GM12878 (cell line): ENCODE data around the gene DGKA. TPM values are rescaled to one million over a fixed set of nuclear protein-coding genes. Genes with fewer than 3 reads are reported as not detected.
A peak's percentile ranks its signal among the peaks of the same experiment; 100 is the strongest.

ENCODE experiments used
- CREB1 ChIP-seq: IDR thresholded peaks from 2 replicates; pipeline ENCODE4 v1.6.1; 2012; ENCODE audit warnings: low read depth, mild to moderate bottlenecking, inconsistent platforms
- IKZF1 ChIP-seq: fragments of 450-650 bp; conservative IDR thresholded peaks from 2 replicates; pipeline ENCODE4 v1.6.1; 2017; ENCODE audit warnings: antibody characterized with exemption, mild to moderate bottlenecking
- JUND ChIP-seq: IDR thresholded peaks from 2 replicates; pipeline ENCODE4 v1.6.1; 2012; ENCODE audit warnings: low read depth, mild to moderate bottlenecking, low read length, improper control_type of control experiment, moderate library complexity
- MEF2A ChIP-seq: IDR thresholded peaks from 2 replicates; pipeline ENCODE4 v1.6.1; 2011; ENCODE audit warnings: low read depth, mild to moderate bottlenecking, low read length, moderate library complexity; ENCODE audit not compliant: insufficient read depth
- MTA2 ChIP-seq: fragments of 450-650 bp; IDR thresholded peaks from 2 replicates; pipeline ENCODE4 v1.6.1; 2016; ENCODE audit warnings: low read depth, mild to moderate bottlenecking, moderate library complexity
- MXI1 ChIP-seq: fragments of 150-350 bp; IDR thresholded peaks from 2 replicates; pipeline ENCODE4 v1.6.1; 2011; ENCODE audit warnings: low read depth, mild to moderate bottlenecking, inconsistent platforms, low read length, improper control_type of control experiment
- NBN ChIP-seq: fragments of 450-650 bp; IDR thresholded peaks from 2 replicates; pipeline ENCODE4 v1.6.1; 2016
- NR2C1 ChIP-seq: fragments of 450-650 bp; IDR thresholded peaks from 2 replicates; pipeline ENCODE4 v1.6.1; 2017; ENCODE audit warnings: antibody characterized with exemption, mild to moderate bottlenecking, moderate library complexity
- NR2C2 ChIP-seq: IDR thresholded peaks from 2 replicates; pipeline ENCODE4 v1.6.1; 2011; ENCODE audit warnings: borderline replicate concordance, low read depth; ENCODE audit not compliant: control insufficient read depth, insufficient read length
- NR2F1 ChIP-seq: fragments of 450-650 bp; conservative IDR thresholded peaks from 2 replicates; pipeline ENCODE4 v1.6.1; 2017; ENCODE audit warnings: mild to moderate bottlenecking
- PBX3 ChIP-seq: IDR thresholded peaks from 2 replicates; pipeline ENCODE4 v1.6.1; 2011; ENCODE audit warnings: mild to moderate bottlenecking, low read depth, low read length, moderate library complexity; ENCODE audit not compliant: insufficient replicate concordance
- RUNX3 ChIP-seq: IDR thresholded peaks from 2 replicates; pipeline ENCODE4 v1.6.1; 2012; ENCODE audit warnings: low read length, inconsistent platforms
- SIN3A ChIP-seq: IDR thresholded peaks from 2 replicates; pipeline ENCODE4 v1.6.1; 2012; ENCODE audit warnings: low read depth, low read length, improper control_type of control experiment
- SIX5 ChIP-seq: IDR thresholded peaks from 2 replicates; pipeline ENCODE4 v1.6.1; 2011; ENCODE audit warnings: mild to moderate bottlenecking, low read depth, low read length, moderate library complexity; ENCODE audit not compliant: severe bottlenecking
- SP1 ChIP-seq: IDR thresholded peaks from one replicate; pipeline ENCODE4 v1.6.1; 2011; ENCODE audit warnings: low read depth, low read length
- SUPT20H ChIP-seq: IDR thresholded peaks from 2 replicates; pipeline ENCODE4 v1.6.1; 2011; ENCODE audit warnings: low read depth, mild to moderate bottlenecking, low read length, moderate library complexity, borderline replicate concordance; ENCODE audit not compliant: control insufficient read depth
- TAF1 ChIP-seq: IDR thresholded peaks from 2 replicates; pipeline ENCODE4 v1.6.1; 2011; ENCODE audit warnings: mild to moderate bottlenecking, low read depth, low read length, borderline replicate concordance
- YBX1 ChIP-seq: fragments of 450-650 bp; IDR thresholded peaks from 2 replicates; pipeline ENCODE4 v1.6.1; 2016; ENCODE audit warnings: antibody characterized with exemption
- ZNF687 ChIP-seq: fragments of 450-650 bp; IDR thresholded peaks from 2 replicates; pipeline ENCODE4 v1.6.1; 2017; ENCODE audit warnings: mild to moderate bottlenecking, moderate library complexity
- polyA plus RNA-seq, 11 experiments: library from polyadenylated mRNA; depleted of rRNA in 4 of 11; unstranded in 6 of 11; stranded (reverse) in 5 of 11; fragments of >200 nt; fragmentation: Nextera tagmentation in 4 of 11; fragmentation: Illumina TruSeq in 1 of 11; extraction: Ambion mirVana in 4 of 11; extraction: Trizol in 1 of 11; gene quantifications; 1 replicate in 1 of 11; 2 replicates in 10 of 11; pipeline versions ENCODE4 v1.2.1 to v1.2.3, GENCODE V29; 2011 to 2016; ENCODE audit warnings: inconsistent platforms in 2 of 11, missing spikeins in 2 of 11, low read depth in 1 of 11
- total RNA-seq, 4 experiments: library from RNA; depleted of rRNA in 3 of 4; stranded (reverse); fragments of >200 nt in 3 of 4; fragmentation: Illumina TruSeq in 1 of 4; extraction: Trizol in 1 of 4; gene quantifications; 2 replicates each; pipeline versions ENCODE4 v1.2.1 to v1.2.3, GENCODE V29; 2013 to 2021

The DGKA gene
- total and polyA plus RNA-seq, 10 of the 15 experiments (the other 5 are each of a cell fraction or from before 2014, with no cell fraction given), result 14.0 to 65.5 (median 37.1) TPM

- peak; percentile 60 for TF ChIP-seq PBX3
- TF ChIP-seq CREB1, result peak; percentile 37; the same call in 1 of the 2 replicates
- 0 out of 2 replicates have a peak, but pooled peaks have one; percentile 1 for TF ChIP-seq MEF2A
- peak; percentile 93 for TF ChIP-seq NR2C1
- peak; percentile 17 for TF ChIP-seq RUNX3
- TF ChIP-seq NBN, result peak; percentile 31; the same call in 1 of the 2 replicates
- TF ChIP-seq IKZF1, result peak; percentile 53; the same call in 1 of the 2 replicates
- TF ChIP-seq JUND, result no peak
- TF ChIP-seq MTA2, result 0 out of 2 replicates have a peak, but pooled peaks have one; percentile 33
- peak; percentile 9 for TF ChIP-seq SP1
- no peak for TF ChIP-seq SIX5
- TF ChIP-seq NR2F1, result peak; percentile 99
- peak; percentile 54; the same call in 1 of the 2 replicates for TF ChIP-seq MXI1
- no peak for TF ChIP-seq YBX1
- TF ChIP-seq NR2C2, result no peak
- TF ChIP-seq SIN3A, result peak; percentile 52; the same call in 1 of the 2 replicates
- no peak for TF ChIP-seq SUPT20H
- TF ChIP-seq TAF1, result peak; percentile 58; the same call in 1 of the 2 replicates
- TF ChIP-seq ZNF687, result peak; percentile 54; the same call in 1 of the 2 replicates
Measured at GRCh38 chr12:55927588-55928502, 3.1 kb upstream of the DGKA start, which contains the start of gene PYM1 (continued).
